HG02885 (cell line): ENCODE data around the gene MAPT.
"Not testable (repeated sequence)": the region's sequence is repeated elsewhere in the genome, so short reads cannot be mapped to it uniquely, and the experiment has no call there.

Experiments used
- ATAC-seq: cut with Tn5 transposase; IDR thresholded peaks from one replicate; pipeline ENCODE4 v1.9.1; 2021; ENCODE audit warnings: mild to moderate bottlenecking; ENCODE audit not compliant: unreplicated experiment, poor library complexity

The MAPT gene

GRCh38 chr17:46000292-46000691 lies 105.9 kb downstream of the MAPT start:
- no peak for ATAC-seq

- ATAC-seq: no peak
Observed at GRCh38 chr17:46000757-46001156, 106.4 kb downstream of the MAPT start.

DNA sequence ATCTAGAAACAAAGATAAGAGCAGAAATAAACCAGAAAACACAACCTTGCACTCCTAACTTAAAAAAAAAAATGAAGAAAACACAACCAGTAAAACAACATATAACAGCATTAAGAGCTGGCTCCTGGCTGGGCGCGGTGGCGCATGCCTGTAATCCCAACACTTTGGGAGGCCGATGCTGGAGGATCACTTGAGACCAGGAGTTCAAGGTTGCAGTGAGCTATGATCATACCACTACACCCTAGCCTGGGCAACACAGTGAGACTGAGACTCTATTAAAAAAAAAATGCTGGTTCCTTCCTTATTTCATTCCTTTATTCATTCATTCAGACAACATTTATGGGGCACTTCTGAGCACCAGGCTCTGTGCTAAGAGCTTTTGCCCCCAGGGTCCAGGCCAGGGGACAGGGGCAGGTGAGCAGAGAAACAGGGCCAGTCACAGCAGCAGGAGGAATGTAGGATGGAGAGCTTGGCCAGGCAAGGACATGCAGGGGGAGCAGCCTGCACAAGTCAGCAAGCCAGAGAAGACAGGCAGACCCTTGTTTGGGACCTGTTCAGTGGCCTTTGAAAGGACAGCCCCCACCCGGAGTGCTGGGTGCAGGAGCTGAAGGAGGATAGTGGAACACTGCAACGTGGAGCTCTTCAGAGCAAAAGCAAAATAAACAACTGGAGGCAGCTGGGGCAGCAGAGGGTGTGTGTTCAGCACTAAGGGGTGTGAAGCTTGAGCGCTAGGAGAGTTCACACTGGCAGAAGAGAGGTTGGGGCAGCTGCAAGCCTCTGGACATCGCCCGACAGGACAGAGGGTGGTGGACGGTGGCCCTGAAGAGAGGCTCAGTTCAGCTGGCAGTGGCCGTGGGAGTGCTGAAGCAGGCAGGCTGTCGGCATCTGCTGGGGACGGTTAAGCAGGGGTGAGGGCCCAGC lies 107.3 kb downstream of the MAPT start:
- no peak for ATAC-seq

DNA sequence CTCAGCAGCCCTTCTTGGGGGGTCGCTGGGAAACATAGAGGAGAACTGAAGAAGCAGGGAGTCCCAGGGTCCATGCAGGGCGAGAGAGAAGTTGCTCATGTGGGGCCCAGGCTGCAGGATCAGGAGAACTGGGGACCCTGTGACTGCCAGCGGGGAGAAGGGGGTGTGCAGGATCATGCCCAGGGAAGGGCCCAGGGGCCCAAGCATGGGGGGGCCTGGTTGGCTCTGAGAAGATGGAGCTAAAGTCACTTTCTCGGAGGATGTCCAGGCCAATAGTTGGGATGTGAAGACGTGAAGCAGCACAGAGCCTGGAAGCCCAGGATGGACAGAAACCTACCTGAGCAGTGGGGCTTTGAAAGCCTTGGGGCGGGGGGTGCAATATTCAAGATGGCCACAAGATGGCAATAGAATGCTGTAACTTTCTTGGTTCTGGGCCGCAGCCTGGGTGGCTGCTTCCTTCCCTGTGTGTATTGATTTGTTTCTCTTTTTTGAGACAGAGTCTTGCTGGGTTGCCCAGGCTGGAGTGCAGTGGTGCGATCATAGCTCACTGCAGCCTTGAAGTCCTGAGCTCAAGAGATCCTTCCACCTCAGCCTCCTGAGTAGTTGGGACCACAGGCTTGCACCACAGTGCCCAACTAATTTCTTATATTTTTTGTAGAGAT lies 108.1 kb downstream of the MAPT start:
- ATAC-seq: no peak

- ATAC-seq: no peak
Observed at GRCh38 chr17:46002973-46003316, 108.6 kb downstream of the MAPT start.

DNA sequence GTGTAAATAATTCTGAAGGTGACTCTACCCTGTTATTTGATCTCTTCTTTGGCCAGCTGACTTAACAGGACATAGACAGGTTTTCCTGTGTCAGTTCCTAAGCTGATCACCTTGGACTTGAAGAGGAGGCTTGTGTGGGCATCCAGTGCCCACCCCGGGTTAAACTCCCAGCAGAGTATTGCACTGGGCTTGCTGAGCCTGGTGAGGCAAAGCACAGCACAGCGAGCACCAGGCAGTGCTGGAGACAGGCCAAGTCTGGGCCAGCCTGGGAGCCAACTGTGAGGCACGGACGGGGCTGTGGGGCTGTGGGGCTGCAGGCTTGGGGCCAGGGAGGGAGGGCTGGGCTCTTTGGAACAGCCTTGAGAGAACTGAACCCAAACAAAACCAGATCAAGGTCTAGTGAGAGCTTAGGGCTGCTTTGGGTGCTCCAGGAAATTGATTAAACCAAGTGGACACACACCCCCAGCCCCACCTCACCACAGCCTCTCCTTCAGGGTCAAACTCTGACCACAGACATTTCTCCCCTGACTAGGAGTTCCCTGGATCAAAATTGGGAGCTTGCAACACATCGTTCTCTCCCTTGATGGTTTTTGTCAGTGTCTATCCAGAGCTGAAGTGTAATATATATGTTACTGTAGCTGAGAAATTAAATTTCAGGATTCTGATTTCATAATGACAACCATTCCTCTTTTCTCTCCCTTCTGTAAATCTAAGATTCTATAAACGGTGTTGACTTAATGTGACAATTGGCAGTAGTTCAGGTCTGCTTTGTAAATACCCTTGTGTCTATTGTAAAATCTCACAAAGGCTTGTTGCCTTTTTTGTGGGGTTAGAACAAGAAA lies 109.8 kb downstream of the MAPT start:
- ATAC-seq: no peak

- ATAC-seq: not testable (repeated sequence)
Observed at GRCh38 chr17:46006082-46006481, 111.7 kb downstream of the MAPT start.

DNA sequence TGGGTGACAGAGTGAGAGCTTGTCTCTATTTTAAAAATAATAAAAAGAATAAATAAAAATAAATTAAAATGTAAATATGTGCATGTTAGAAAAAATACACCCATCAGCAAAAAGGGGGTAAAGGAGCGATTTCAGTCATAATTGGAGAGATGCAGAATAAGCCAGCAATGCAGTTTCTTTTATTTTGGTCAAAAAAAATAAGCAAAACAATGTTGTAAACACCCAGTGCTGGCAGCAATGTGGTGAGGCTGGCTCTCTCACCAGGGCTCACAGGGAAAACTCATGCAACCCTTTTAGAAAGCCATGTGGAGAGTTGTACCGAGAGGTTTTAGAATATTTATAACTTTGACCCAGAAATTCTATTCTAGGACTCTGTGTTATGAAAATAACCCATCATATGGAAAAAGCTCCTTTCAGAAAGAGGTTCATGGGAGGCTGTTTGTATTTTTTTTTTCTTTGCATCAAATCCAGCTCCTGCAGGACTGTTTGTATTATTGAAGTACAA lies 113.2 kb downstream of the MAPT start:
- ATAC-seq: no peak

- ATAC-seq: no peak
Observed at GRCh38 chr17:46008591-46008990, 114.2 kb downstream of the MAPT start.

DNA sequence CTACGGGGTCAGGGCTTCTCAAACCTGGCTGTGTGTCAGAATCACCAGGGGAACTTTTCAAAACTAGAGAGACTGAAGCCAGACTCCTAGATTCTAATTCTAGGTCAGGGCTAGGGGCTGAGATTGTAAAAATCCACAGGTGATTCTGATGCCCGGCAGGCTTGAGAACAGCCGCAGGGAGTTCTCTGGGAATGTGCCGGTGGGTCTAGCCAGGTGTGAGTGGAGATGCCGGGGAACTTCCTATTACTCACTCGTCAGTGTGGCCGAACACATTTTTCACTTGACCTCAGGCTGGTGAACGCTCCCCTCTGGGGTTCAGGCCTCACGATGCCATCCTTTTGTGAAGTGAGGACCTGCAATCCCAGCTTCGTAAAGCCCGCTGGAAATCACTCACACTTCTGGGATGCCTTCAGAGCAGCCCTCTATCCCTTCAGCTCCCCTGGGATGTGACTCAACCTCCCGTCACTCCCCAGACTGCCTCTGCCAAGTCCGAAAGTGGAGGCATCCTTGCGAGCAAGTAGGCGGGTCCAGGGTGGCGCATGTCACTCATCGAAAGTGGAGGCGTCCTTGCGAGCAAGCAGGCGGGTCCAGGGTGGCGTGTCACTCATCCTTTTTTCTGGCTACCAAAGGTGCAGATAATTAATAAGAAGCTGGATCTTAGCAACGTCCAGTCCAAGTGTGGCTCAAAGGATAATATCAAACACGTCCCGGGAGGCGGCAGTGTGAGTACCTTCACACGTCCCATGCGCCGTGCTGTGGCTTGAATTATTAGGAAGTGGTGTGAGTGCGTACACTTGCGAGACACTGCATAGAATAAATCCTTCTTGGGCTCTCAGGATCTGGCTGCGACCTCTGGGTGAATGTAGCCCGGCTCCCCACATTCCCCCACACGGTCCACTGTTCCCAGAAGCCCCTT lies 115.6 kb downstream of the MAPT start:
- no peak for ATAC-seq

GRCh38 chr17:46010597-46011186 lies 116.3 kb downstream of the MAPT start:
- ATAC-seq: no peak

DNA sequence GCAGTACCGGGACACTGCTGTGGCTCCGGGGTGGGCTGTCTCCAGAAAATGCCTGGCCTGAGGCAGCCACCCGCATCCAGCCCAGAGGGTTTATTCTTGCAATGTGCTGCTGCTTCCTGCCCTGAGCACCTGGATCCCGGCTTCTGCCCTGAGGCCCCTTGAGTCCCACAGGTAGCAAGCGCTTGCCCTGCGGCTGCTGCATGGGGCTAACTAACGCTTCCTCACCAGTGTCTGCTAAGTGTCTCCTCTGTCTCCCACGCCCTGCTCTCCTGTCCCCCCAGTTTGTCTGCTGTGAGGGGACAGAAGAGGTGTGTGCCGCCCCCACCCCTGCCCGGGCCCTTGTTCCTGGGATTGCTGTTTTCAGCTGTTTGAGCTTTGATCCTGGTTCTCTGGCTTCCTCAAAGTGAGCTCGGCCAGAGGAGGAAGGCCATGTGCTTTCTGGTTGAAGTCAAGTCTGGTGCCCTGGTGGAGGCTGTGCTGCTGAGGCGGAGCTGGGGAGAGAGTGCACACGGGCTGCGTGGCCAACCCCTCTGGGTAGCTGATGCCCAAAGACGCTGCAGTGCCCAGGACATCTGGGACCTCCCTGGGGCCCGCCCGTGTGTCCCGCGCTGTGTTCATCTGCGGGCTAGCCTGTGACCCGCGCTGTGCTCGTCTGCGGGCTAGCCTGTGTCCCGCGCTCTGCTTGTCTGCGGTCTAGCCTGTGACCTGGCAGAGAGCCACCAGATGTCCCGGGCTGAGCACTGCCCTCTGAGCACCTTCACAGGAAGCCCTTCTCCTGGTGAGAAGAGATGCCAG lies 117.6 kb downstream of the MAPT start:
- no peak for ATAC-seq

GRCh38 chr17:46012506-46013079 lies 118.2 kb downstream of the MAPT start:
- no peak for ATAC-seq

- no peak for ATAC-seq
Observed at GRCh38 chr17:46013127-46013501, 118.8 kb downstream of the MAPT start.

DNA sequence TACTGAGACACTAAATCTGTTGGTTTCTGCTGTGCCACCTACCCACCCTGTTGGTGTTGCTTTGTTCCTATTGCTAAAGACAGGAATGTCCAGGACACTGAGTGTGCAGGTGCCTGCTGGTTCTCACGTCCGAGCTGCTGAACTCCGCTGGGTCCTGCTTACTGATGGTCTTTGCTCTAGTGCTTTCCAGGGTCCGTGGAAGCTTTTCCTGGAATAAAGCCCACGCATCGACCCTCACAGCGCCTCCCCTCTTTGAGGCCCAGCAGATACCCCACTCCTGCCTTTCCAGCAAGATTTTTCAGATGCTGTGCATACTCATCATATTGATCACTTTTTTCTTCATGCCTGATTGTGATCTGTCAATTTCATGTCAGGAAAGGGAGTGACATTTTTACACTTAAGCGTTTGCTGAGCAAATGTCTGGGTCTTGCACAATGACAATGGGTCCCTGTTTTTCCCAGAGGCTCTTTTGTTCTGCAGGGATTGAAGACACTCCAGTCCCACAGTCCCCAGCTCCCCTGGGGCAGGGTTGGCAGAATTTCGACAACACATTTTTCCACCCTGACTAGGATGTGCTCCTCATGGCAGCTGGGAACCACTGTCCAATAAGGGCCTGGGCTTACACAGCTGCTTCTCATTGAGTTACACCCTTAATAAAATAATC lies 119.3 kb downstream of the MAPT start:
- no peak for ATAC-seq

GRCh38 chr17:46019408-46019925 lies 125.1 kb downstream of the MAPT start:
- ATAC-seq: not testable (repeated sequence)

- ATAC-seq: no peak
Observed at GRCh38 chr17:46020023-46020761, 125.8 kb downstream of the MAPT start.
